ENCODE results near the gene ERCC2. TPM values are rescaled to one million over a fixed set of nuclear protein-coding genes. Genes with fewer than 3 reads are reported as not detected.

The ERCC2 gene
- total RNA-seq, 1 donor from 2014 or later, result 44.7 TPM

DNA sequence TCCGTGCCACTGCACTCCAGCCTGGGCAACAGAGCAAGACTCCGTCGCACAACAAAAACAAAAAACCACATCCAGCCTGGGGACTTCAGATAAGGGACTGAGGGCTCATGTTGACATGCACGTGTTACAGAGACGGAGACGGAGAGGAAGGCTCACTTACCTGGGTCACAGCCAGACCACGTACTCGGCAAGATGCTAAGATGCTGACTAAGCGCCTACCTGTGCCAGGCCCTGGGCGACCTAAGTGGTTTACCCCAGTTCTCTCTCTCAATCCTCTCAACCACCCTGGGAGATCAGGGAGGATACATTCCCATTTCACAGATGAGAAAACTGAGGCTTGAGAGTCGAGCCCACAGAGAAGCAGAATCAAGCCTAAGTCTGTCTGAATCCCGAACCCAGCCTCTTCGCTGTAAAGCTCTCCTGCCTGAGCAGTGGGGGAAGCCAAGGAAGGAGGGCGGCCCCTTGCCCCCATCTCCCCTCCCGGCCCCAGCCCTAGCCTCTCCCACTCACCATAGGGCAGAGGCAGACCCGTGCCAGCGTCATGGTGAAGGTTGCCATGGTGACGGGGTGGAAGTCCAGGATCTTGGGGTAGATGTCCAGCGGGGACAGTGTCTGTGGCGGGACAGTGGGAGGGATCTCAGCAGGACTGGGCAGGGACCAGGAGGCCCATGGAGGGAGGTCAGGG, 13.5 kb downstream of the ERCC2 start:
- no peaks in the 10 kb centered on the region for H3K4me1 ChIP-seq (ENCODE audit: insufficient read depth, low read length)
- H3K9me3 Mint-ChIP-seq (ENCODE audit: unreplicated experiment), result no peaks in the 10 kb centered on the region
- no peaks in the 10 kb centered on the region for H3K27me3 Mint-ChIP-seq (ENCODE audit: low read depth, unreplicated experiment)
- H3K27ac ChIP-seq (ENCODE audit: low read depth, low read length), result no peak overlapping the region
- H2AFZ ChIP-seq (ENCODE audit: low read depth, low read length), result no peak overlapping the region
- no peaks in the 10 kb centered on the region for H3K79me2 ChIP-seq (ENCODE audit: insufficient read depth, low read length)
- no peak overlapping the region for H3K4me3 Mint-ChIP-seq (ENCODE audit: unreplicated experiment)
- H3K4me1 Mint-ChIP-seq (ENCODE audit: low read depth, unreplicated experiment), result no peaks in the 10 kb centered on the region
- H3K9me3 ChIP-seq (ENCODE audit: insufficient read depth, low read depth, low read length), result peaks cover 2% of the 10 kb centered on the region
- FAIRE-seq (no peak), DNase-seq (ENCODE audit: low read depth) (no peak)
- H3K27ac Mint-ChIP-seq (ENCODE audit: unreplicated experiment), result no peak overlapping the region
- no peak overlapping the region for H3K4me2 ChIP-seq (ENCODE audit: low read length)
- no peak overlapping the region for H3K9ac ChIP-seq (ENCODE audit: low read length)
- TF ChIP-seq, protein P1, sequence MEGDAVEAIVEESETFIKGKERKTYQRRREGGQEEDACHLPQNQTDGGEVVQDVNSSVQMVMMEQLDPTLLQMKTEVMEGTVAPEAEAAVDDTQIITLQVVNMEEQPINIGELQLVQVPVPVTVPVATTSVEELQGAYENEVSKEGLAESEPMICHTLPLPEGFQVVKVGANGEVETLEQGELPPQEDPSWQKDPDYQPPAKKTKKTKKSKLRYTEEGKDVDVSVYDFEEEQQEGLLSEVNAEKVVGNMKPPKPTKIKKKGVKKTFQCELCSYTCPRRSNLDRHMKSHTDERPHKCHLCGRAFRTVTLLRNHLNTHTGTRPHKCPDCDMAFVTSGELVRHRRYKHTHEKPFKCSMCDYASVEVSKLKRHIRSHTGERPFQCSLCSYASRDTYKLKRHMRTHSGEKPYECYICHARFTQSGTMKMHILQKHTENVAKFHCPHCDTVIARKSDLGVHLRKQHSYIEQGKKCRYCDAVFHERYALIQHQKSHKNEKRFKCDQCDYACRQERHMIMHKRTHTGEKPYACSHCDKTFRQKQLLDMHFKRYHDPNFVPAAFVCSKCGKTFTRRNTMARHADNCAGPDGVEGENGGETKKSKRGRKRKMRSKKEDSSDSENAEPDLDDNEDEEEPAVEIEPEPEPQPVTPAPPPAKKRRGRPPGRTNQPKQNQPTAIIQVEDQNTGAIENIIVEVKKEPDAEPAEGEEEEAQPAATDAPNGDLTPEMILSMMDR (IDR thresholded peaks at IDR 0.05; ENCODE audit: insufficient read depth, low read depth, low read length), result no peak
- TF ChIP-seq EZH2 (IDR thresholded peaks at IDR 0.05; ENCODE audit: insufficient read depth, low read length), result no peak
- no peak overlapping the region for H3K4me3 ChIP-seq (ENCODE audit: insufficient read depth, low read depth, low read length)
- H3K27me3 ChIP-seq (ENCODE audit: insufficient read depth, low read length), result no peaks in the 10 kb centered on the region
- H4K20me1 ChIP-seq (ENCODE audit: insufficient read depth, low read length), result peaks cover 24% of the 10 kb centered on the region
- H3K36me3 Mint-ChIP-seq (ENCODE audit: low read depth, unreplicated experiment), result peaks cover 48% of the 10 kb centered on the region
- H3K36me3 ChIP-seq (ENCODE audit: insufficient read depth, low read length), result peaks cover 14% of the 10 kb centered on the region

DNA sequence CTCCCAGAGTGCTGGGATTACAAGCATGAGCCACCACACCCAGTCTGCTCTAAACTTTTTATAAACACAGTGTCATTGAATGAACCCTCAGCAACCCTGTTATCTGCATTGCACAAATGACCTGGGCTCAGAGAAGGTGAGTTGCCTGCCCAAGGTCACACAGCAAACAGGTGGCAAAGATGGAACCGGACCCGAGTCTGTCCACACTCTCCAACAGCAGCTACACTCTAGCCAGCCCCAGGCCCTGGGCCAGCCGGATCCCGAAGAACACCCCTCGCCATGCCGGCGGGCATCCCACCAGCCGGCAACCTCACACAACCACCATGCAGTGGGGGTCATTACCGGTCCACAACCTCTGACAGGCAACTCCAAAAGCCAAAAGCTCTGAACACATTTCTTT, 14.5 kb downstream of the ERCC2 start:
- no peaks in the 10 kb centered on the region for H3K4me1 Mint-ChIP-seq (ENCODE audit: low read depth, unreplicated experiment)
- H3K9me3 Mint-ChIP-seq (ENCODE audit: unreplicated experiment), result no peaks in the 10 kb centered on the region
- no peak for TF ChIP-seq EZH2 (IDR thresholded peaks at IDR 0.05; ENCODE audit: insufficient read depth, low read length)
- TF ChIP-seq, protein P1 (IDR thresholded peaks at IDR 0.05; ENCODE audit: insufficient read depth, low read depth, low read length), result no peak
- Histone ChIP-seq H3K27ac (ENCODE audit: low read depth, low read length) (no peak overlapping the region), H3K4me2 (ENCODE audit: low read length) (no peak overlapping the region), H3K9ac (ENCODE audit: low read length) (no peak overlapping the region), H3K79me2 (ENCODE audit: insufficient read depth, low read length) (no peaks in the 10 kb centered on the region), H3K27me3 (ENCODE audit: insufficient read depth, low read length) (no peaks in the 10 kb centered on the region), H3K9me3 (ENCODE audit: insufficient read depth, low read depth, low read length) (peaks cover 2% of the 10 kb centered on the region), H2AFZ (ENCODE audit: low read depth, low read length) (no peak overlapping the region), H3K4me1 (ENCODE audit: insufficient read depth, low read length) (no peaks in the 10 kb centered on the region), H4K20me1 (ENCODE audit: insufficient read depth, low read length) (peaks cover 16% of the 10 kb centered on the region), H3K4me3 (ENCODE audit: insufficient read depth, low read depth, low read length) (no peak overlapping the region), H3K36me3 (ENCODE audit: insufficient read depth, low read length) (peaks cover 16% of the 10 kb centered on the region)
- no peak overlapping the region for H3K27ac Mint-ChIP-seq (ENCODE audit: unreplicated experiment)
- DNase-seq (ENCODE audit: low read depth), result no peak
- H3K4me3 Mint-ChIP-seq (ENCODE audit: unreplicated experiment), result no peak overlapping the region
- FAIRE-seq, result no peak
- H3K36me3 Mint-ChIP-seq (ENCODE audit: low read depth, unreplicated experiment), result peaks cover 42% of the 10 kb centered on the region
- no peaks in the 10 kb centered on the region for H3K27me3 Mint-ChIP-seq (ENCODE audit: low read depth, unreplicated experiment)

DNA sequence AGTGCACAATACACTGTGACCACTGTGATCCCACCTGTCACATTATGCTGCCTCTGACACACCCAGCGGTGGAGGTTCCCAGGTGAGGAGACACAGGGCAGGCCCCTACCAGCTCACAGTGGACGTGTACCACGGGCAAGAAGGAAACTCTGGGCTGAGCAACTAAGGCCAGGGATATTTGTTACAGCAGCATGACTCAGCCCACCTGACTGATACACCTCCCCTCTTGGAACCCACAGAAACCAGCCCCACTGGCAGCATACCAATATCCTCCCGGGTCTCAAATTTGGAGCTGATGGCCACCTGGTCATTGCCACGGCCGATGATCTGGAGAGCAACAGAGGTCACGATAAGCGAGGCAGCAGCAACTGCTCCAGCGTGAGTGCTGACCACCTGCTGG, 15.0 kb downstream of the ERCC2 start:
- no peak overlapping the region for H2AFZ ChIP-seq (ENCODE audit: low read depth, low read length)
- peaks cover 2% of the 10 kb centered on the region for H3K9me3 ChIP-seq (ENCODE audit: insufficient read depth, low read depth, low read length)
- peaks cover 44% of the 10 kb centered on the region for H3K36me3 Mint-ChIP-seq (ENCODE audit: low read depth, unreplicated experiment)
- no peaks in the 10 kb centered on the region for H3K4me1 ChIP-seq (ENCODE audit: insufficient read depth, low read length)
- H3K4me3 ChIP-seq (ENCODE audit: insufficient read depth, low read depth, low read length), result no peak overlapping the region
- no peaks in the 10 kb centered on the region for H3K27me3 Mint-ChIP-seq (ENCODE audit: low read depth, unreplicated experiment)
- no peak overlapping the region for H3K4me3 Mint-ChIP-seq (ENCODE audit: unreplicated experiment)
- no peak overlapping the region for H3K27ac Mint-ChIP-seq (ENCODE audit: unreplicated experiment)
- no peak overlapping the region for H3K27ac ChIP-seq (ENCODE audit: low read depth, low read length)
- TF ChIP-seq, protein P1 (IDR thresholded peaks at IDR 0.05; ENCODE audit: insufficient read depth, low read depth, low read length), result no peak
- TF ChIP-seq EZH2 (IDR thresholded peaks at IDR 0.05; ENCODE audit: insufficient read depth, low read length), result no peak
- no peaks in the 10 kb centered on the region for H3K4me1 Mint-ChIP-seq (ENCODE audit: low read depth, unreplicated experiment)
- H3K9ac ChIP-seq (ENCODE audit: low read length), result no peak overlapping the region
- no peak for FAIRE-seq
- no peak overlapping the region for H3K4me2 ChIP-seq (ENCODE audit: low read length)
- H3K79me2 ChIP-seq (ENCODE audit: insufficient read depth, low read length), result no peaks in the 10 kb centered on the region
- H3K9me3 Mint-ChIP-seq (ENCODE audit: unreplicated experiment), result no peaks in the 10 kb centered on the region
- no peaks in the 10 kb centered on the region for H3K27me3 ChIP-seq (ENCODE audit: insufficient read depth, low read length)
- peaks cover 17% of the 10 kb centered on the region for H3K36me3 ChIP-seq (ENCODE audit: insufficient read depth, low read length)
- H4K20me1 ChIP-seq (ENCODE audit: insufficient read depth, low read length), result peaks cover 16% of the 10 kb centered on the region
- DNase-seq (ENCODE audit: low read depth), result no peak
